Endothelial cell of umbilical vein (primary cell): ENCODE measurements around the gene MEGF11. TPM values are rescaled to one million over a fixed set of nuclear protein-coding genes. Genes with fewer than 3 reads are reported as not detected.
"Not testable (repeated sequence)": the region's sequence is repeated elsewhere in the genome, so short reads cannot be mapped to it uniquely, and the experiment has no call there.

Experiments
- BruUV-seq: library from RNA; stranded (reverse); fragments of 400-500 nt; replicated peaks from 2 replicates; lab custom pipeline; 2021; lab: Mats Ljungman, UMichigan
- CTCF ChIA-PET: fragments of 300-600, 350-600 bp; sonication (Branson Sonifier 250); formaldehyde crosslinking; loops from one replicate; lab custom pipeline; 2021; ENCODE audit warnings: antibody characterized with exemption, inconsistent platforms; lab: Charles Lee
- POLR2A ChIA-PET: fragments of 300-600, 350-600 bp; sonication (Branson Sonifier 250); formaldehyde crosslinking; loops from one replicate; lab custom pipeline; 2021; ENCODE audit warnings: antibody characterized with exemption, inconsistent platforms; lab: Charles Lee
- DNase-seq: peaks from one replicate; pipeline ENCODE4 v3.0.0-alpha.2; 2011; ENCODE audit warnings: low read depth, low spot score
- FAIRE-seq: peaks from 2 replicates; lab custom pipeline; 2011; peaks lifted over from hg19 to GRCh38; lab: Jason Lieb, UNC
- H2AFZ ChIP-seq: 2 replicates; pipeline ENCODE4 v1.6.0; 2012; ENCODE audit warnings: low read depth, low read length, control low read depth, inconsistent platforms
- H3K27ac ChIP-seq: 2 replicates; pipeline ENCODE4 v1.5.1; 2011; ENCODE audit warnings: low read depth, mild to moderate bottlenecking, control low read depth, low read length, moderate library complexity; ENCODE audit not compliant: insufficient read depth
- H3K27me3 ChIP-seq, 2 experiments: 2 replicates each; pipeline versions ENCODE4 v1.6.0 to v1.6.1; 2011; ENCODE audit warnings: low read length in 2 of 2, mixed read lengths in 1 of 2; ENCODE audit not compliant: control insufficient read depth in 2 of 2, insufficient read depth in 2 of 2
- H3K36me3 ChIP-seq, 2 experiments: 2 replicates in 1 of 2; 3 replicates in 1 of 2; pipeline ENCODE4 v1.5.1; 2011; ENCODE audit warnings: low read length in 2 of 2, mild to moderate bottlenecking in 1 of 2, moderate library complexity in 1 of 2; ENCODE audit not compliant: control insufficient read depth in 2 of 2, insufficient read depth in 2 of 2; ENCODE audit errors: extremely low read depth in 1 of 2
- H3K4me1 ChIP-seq: 3 replicates; pipeline ENCODE4 v1.5.1; 2011; ENCODE audit warnings: mild to moderate bottlenecking, low read length; ENCODE audit not compliant: control insufficient read depth, insufficient read depth; ENCODE audit errors: extremely low read depth
- H3K4me2 ChIP-seq: 2 replicates; pipeline ENCODE4 v1.6.1; 2011; ENCODE audit warnings: low read length, control low read depth, mixed read lengths; ENCODE audit not compliant: insufficient read depth
- H3K4me3 ChIP-seq, 3 experiments: fragments of 200-600 bp in 1 of 3; sonication (generic), shearing (Covaris generic) in 1 of 3; replicated peaks in 1 of 3; 2 replicates each; pipeline ENCODE4 v1.5.1; 2011 to 2016; ENCODE audit warnings: control low read depth in 3 of 3, low read length in 3 of 3, mild to moderate bottlenecking in 2 of 3, inconsistent platforms in 1 of 3, low read depth in 1 of 3, moderate library complexity in 1 of 3; ENCODE audit not compliant: insufficient read depth in 1 of 3
- H3K79me2 ChIP-seq: 2 replicates; pipeline ENCODE4 v1.6.0; 2012; ENCODE audit warnings: low read length, inconsistent platforms; ENCODE audit not compliant: control insufficient read depth, insufficient read depth
- H3K9ac ChIP-seq: replicated peaks from 2 replicates; pipeline ENCODE3; 2011; ENCODE audit warnings: low read length, control low read depth; ENCODE audit not compliant: insufficient read depth; ENCODE audit errors: extremely low read depth
- H3K9me1 ChIP-seq: replicated peaks from 3 replicates; pipeline ENCODE4 v1.6.0; 2011; ENCODE audit warnings: mild to moderate bottlenecking, low read length; ENCODE audit not compliant: control insufficient read depth, insufficient read depth; ENCODE audit errors: extremely low read depth
- H3K9me3 ChIP-seq: replicated peaks from 2 replicates; pipeline ENCODE4 v1.5.1; 2012; ENCODE audit warnings: low read length, inconsistent platforms; ENCODE audit not compliant: control insufficient read depth, insufficient read depth
- H4K20me1 ChIP-seq: replicated peaks from 2 replicates; pipeline ENCODE3; 2011; ENCODE audit warnings: mild to moderate bottlenecking, low read length; ENCODE audit not compliant: control insufficient read depth, insufficient read depth; ENCODE audit errors: extremely low read depth
- EZH2 ChIP-seq: IDR thresholded peaks from 2 replicates; pipeline ENCODE4 v1.6.1; 2012; ENCODE audit warnings: borderline replicate concordance, low read depth, mild to moderate bottlenecking, moderate library complexity, low read length, inconsistent platforms; ENCODE audit not compliant: severe bottlenecking
- FOS ChIP-seq: IDR thresholded peaks from 2 replicates; pipeline ENCODE4 v1.6.1; 2011; ENCODE audit warnings: mild to moderate bottlenecking, low read length, moderate library complexity, borderline replicate concordance; ENCODE audit not compliant: insufficient read depth
- JUN ChIP-seq: IDR thresholded peaks from 2 replicates; pipeline ENCODE4 v1.6.1; 2011; ENCODE audit warnings: borderline replicate concordance, low read depth; ENCODE audit not compliant: insufficient read length, insufficient read depth
- POLR2AphosphoS5 ChIP-seq: IDR thresholded peaks from 2 replicates; pipeline ENCODE4 v1.6.1; 2012; ENCODE audit warnings: low read depth, mild to moderate bottlenecking, control low read depth, low read length, moderate library complexity; ENCODE audit not compliant: insufficient read depth
- dilution Hi-C: fragments of 300-500 bp; cut with MboI; formaldehyde crosslinking; loops from one replicate; pipeline ENCODE4 v1.15.0; 2019; ENCODE audit warnings: low sequenced_read_pairs; ENCODE audit not compliant: extremely low pct_ligation_motif_present
- intact Hi-C: fragments of 100-400 bp; cut with micrococcal nuclease; formaldehyde crosslinking; loops from one replicate; pipeline ENCODE4 v1.10.0; 2022
- polyA plus RNA-seq, 4 experiments: library from polyadenylated mRNA; depleted of rRNA in 3 of 4; stranded (reverse) in 3 of 4; unstranded in 1 of 4; fragments of >200 nt; gene quantifications; 2 replicates each; pipeline versions ENCODE4 v1.2.1 to v1.2.3, GENCODE V29; 2011 to 2012; ENCODE audit warnings: missing spikeins in 1 of 4
- total RNA-seq: library from RNA; stranded (reverse); gene quantifications from 2 replicates; pipeline ENCODE4 v1.2.3, GENCODE V29; 2021

The MEGF11 gene
- total and polyA plus RNA-seq, 2 donors (not counting 3 experiments of a cell fraction or from before 2014, with no cell fraction given): not detected

DNA sequence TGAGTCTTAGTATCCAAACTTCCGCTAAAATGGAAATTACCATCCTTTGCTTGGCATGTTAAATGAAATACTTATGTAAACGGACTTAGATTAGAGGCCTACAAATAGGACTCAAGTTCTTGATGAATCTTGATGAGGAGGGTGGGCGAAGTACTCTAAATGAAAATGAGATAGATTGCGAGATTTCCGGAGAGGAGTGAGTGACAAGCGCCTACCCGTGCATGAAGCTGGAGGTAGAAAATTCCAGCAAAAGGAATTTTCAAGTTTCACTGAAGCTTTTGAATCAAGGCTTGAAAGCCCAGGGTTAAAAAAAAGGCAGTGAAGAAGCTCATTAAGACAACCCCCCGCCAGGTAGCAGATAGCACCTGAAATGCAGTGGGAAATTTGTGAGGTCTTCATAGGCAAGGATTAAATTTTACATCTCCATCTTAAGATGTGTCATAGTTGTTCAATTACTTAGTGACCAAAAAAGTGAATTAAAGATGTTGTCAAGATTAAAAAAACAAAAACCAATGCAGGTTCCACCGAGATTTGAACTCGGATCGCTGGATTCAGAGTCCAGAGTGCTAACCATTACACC is 384.9 kb downstream of the MEGF11 start:
- BruUV-seq: TSS peak; percentile 27
- dilution Hi-C loops: no loop called here
- Histone ChIP-seq H3K4me2 (no peak overlapping the region), H4K20me1 (peaks cover 2% of the 10 kb centered on the region), H3K9me3 (no peaks in the 10 kb centered on the region), H3K79me2 (peaks cover 43% of the 10 kb centered on the region), H3K9ac (peak overlapping the region; percentile 75), H3K4me1 (peaks cover 22% of the 10 kb centered on the region), H3K4me3 (peak overlapping the region; percentile 47 to 91 (median 81)), H3K27me3 (no peaks in the 10 kb centered on the region), H3K9me1 (no peaks in the 10 kb centered on the region), H3K27ac (peak overlapping the region; percentile 61), H2AFZ (no peak overlapping the region), H3K36me3 (no peaks in the 10 kb centered on the region)
- TF ChIP-seq EZH2: no peak
- no peak for TF ChIP-seq FOS
- TF ChIP-seq POLR2AphosphoS5: no peak
- no peak for TF ChIP-seq JUN
- intact Hi-C loops: loop anchor here (1.0 kb wide), 4 partner anchors 36 to 257 kb away; partner anchors contain the start of genes DENND4A and INTS14
- no peak for FAIRE-seq
- DNase-seq: no peak
- ChIA-PET CTCF (interaction anchor here (0.7 to 2.7 kb wide), 14 partner anchors 9 to 272 kb away, joined by 3 to 19 read pairs (median 4); partner anchors contain the start of genes DENND4A and INTS14), POLR2A (interaction anchor here (0.7 to 2.0 kb wide), 3 partner anchors 13 to 105 kb away, joined by 3 to 15 read pairs (median 9); no protein-coding TSS in a partner anchor)

GRCh38 chr15:65867933-65868332 is 385.6 kb downstream of the MEGF11 start:
- DNase-seq, CTCF ChIA-PET, H3K9ac ChIP-seq, H4K20me1 ChIP-seq, H3K36me3 ChIP-seq, FAIRE-seq, H3K27me3 ChIP-seq, dilution Hi-C loops, BruUV-seq, H3K9me1 ChIP-seq, intact Hi-C loops, H3K27ac ChIP-seq, H3K4me2 ChIP-seq, H3K4me3 ChIP-seq, H3K9me3 ChIP-seq, POLR2A ChIA-PET, H2AFZ ChIP-seq: not testable (repeated sequence)
- Histone ChIP-seq H3K4me1 (peaks cover 19% of the 10 kb centered on the region), H3K79me2 (peaks cover 36% of the 10 kb centered on the region)
